Globus pallidus (tissue), 1 donor: ENCODE measurements around the gene LZTS2.

Source experiments
- DNase-seq: peaks from one replicate; pipeline ENCODE4 v3.0.0-alpha.2; 2015; ENCODE audit warnings: low spot score

Gene LZTS2

DNA sequence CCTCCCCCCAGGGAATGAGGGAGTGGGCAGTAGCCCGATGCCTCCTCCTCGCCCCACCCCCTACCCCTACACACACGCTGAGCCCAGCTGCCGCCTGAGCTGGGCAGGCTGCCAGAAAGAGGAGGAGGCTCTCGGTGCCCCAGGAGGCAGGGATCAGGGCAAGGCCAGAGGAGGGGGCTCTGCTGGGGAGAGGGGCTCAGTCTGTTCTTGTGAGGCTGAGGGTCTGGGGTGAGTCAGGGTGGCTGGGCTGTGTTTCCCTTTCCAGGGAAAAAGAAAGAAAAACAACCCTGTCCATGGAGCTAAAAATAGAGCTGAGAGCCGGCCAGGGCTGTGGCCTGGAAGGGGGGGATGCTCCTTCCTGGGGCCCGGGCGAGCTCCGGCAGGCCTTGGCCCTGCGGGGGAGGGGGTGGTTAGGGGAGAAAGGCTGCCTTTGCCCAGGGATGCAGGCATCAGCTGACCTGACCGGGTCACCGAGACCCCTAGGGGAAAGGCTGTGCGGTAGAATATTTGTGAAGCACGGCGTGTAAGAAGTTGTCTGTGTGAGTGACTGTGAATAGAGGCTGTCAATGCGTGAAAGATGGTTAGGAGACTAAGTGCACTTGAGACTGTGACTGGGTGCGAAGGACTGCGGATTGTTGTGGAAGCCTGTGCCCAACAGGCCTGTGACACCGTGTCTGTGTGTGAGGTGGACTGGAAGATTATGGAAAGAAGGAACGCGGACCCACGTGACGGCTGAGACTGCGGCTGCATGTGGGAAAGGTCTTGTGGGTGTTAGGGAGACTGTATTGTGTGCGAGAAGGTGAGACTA, 1.2 kb upstream of the LZTS2 start:
- peak; percentile 98 for DNase-seq

DNA sequence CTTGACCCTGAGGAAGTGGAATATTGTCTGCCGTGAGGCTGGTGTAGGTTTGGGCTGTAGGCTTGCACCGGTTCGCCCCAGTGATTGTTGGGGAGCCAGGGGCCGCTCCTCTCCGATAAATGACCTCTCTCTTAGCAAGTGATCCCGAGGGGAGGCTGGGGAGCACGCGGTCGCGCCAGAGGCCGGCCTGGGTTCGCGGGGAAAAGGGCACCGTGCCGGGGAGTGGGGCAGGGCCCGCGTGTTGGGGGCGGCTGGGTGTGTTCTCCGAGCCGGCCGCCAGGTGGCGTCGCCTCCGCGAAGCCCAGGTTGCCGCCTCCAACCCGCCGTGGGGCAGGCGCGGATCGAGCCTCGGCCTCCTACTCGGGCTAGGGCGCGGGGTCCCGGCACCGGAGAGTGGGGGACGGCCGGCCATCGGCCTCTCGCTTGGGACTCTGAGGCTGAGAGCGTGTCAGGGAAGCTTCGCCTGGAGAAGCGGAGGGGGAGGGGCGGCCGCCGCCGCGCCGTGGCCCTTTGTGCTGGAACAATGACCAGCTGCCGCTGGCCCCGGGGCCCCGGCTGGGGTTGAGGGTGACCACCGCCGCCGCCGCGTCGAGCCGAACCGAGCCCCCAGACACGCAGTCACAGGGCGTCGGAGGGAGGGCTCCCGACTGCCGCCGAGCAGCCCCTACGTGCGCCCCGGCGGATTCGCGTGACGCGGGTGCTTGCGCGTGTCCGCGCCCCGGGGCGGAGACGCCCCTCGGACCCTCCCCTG, 442 bp upstream of the LZTS2 start:
- peak; percentile 88 for DNase-seq

DNA sequence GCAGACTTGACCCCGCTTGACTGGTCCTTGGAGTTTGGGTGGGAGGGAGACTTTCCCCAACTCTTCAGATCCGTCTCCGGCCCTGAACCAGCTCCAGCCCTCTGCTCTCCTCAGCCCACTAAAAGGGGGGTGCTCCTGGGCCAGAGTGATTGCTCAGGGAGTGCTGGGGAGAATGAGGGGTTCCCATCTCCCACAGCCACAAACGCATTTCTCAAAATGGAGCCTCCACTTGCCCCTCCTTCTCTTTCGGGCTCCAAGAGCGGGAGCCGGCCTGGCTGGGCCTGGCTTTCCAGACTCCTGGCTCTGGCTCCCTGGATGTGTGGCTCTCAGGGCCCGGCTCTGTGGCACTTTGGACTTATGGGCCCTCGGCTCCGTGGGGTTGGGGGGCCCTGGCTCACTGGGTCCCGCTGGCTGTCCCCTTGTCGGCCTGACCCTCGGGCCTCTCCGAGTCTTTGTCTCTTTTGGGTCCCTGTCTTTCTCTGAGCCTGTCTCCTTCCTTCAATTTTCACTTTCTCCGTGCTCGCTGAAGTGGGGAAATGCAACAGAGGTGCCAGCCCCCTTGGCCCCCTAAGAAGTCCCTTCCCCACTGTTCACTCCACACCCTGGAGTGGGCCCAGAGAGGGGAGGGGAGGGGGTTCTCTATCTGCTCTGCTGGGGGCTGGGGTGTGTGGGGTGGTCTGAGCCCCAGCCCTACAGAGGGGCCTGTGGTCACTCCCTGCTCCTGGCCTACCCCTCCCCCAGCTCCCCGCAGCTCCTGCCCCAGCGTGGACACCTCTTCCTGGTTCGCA, 713 bp downstream of the LZTS2 start:
- DNase-seq, result peak; percentile 55

DNA sequence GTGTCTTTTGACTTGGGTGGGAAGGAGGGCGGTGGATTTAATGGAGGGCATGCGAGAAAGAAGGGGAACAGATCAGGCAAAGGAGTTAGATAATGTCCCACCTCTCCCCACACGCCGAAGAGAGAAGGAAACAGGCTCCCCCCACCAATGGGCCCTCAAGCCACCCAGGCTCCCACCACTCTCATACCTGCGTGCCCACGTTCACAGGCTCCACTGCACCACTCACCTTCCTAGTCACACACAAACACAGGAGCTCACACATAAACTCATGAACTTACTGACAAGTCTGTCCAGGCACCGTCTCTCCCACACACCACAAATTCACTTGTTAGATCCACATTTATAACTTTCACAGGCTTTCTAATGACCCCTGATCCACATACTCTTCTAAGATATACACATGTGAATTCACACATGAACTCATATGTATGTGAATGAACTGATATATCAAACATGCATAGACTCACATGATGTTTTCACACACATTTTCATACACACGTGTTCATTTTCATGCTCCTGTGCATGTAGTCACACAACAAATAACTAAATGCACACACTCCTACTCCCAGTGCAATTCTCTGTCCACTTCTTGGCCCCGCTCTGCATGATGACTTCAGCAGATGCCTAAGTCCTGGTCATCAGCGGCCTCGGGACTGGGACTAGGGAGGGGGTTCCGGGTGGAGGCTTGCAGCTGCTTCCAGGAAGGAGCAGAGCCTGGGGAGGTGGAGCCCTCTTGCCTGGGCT, 1.5 kb downstream of the LZTS2 start:
- DNase-seq, result peak; percentile 91

DNA sequence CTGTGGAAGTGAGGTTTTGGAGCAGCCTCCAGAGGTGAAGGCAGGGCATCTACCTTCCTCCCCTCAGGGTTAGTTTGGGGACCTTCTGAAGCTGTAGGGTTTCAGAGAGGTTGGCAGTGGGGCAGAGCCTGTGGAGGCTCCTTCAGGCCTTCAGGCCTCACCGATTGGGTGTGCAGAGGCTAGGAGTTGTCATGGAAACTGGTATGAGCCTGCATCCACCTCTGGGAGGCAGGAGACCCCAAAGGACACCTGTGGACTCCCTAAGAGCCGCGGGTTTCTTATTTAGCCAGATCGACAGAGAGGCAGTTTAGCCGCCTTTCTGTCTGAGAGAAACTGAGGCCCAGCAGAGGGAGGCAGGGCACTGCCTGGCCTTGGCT, 2.0 kb downstream of the LZTS2 start:
- DNase-seq, result no peak

DNA sequence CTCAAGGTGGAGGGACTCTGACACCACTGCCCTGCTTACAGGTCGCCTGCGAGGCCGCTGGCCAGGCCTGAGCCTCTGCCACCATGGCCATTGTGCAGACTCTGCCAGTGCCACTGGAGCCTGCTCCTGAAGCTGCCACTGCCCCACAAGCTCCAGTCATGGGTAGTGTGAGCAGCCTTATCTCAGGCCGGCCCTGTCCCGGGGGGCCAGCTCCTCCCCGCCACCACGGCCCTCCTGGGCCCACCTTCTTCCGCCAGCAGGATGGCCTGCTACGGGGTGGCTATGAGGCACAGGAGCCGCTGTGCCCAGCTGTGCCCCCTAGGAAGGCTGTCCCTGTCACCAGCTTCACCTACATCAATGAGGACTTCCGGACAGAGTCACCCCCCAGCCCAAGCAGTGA, 2.8 kb downstream of the LZTS2 start:
- no peak for DNase-seq

DNA sequence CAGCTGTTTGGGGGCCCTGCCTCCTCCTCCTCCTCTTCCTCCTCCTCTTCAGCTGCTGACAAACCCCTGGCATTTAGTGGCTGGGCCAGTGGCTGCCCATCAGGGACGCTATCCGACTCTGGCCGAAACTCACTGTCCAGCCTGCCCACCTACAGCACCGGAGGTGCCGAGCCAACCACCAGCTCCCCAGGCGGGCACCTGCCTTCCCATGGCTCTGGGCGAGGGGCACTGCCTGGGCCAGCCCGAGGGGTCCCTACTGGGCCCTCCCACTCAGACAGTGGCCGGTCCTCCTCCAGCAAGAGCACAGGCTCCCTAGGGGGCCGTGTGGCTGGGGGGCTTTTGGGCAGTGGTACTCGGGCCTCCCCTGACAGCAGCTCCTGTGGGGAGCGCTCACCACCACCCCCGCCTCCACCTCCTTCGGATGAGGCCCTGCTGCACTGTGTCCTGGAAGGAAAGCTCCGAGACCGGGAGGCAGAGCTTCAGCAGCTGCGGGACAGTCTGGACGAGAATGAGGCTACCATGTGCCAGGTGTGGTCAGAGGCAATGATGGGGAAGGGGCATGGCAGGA, 4.1 kb downstream of the LZTS2 start:
- no peak for DNase-seq

DNA sequence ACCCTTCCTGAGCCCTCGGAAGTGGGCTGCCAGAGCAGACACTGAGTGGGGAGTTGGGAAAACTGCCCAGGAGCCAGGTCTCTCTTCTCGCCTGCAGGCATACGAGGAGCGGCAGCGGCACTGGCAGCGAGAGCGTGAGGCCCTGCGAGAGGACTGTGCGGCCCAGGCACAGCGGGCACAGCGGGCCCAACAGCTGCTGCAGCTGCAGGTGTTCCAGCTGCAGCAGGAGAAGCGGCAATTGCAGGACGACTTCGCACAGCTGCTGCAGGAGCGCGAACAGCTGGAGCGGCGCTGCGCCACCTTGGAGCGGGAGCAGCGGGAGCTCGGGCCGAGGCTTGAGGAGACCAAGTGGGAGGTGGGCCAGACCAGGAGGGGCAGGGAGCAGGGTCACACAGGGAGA, 5.8 kb downstream of the LZTS2 start:
- DNase-seq, result no peak

DNA sequence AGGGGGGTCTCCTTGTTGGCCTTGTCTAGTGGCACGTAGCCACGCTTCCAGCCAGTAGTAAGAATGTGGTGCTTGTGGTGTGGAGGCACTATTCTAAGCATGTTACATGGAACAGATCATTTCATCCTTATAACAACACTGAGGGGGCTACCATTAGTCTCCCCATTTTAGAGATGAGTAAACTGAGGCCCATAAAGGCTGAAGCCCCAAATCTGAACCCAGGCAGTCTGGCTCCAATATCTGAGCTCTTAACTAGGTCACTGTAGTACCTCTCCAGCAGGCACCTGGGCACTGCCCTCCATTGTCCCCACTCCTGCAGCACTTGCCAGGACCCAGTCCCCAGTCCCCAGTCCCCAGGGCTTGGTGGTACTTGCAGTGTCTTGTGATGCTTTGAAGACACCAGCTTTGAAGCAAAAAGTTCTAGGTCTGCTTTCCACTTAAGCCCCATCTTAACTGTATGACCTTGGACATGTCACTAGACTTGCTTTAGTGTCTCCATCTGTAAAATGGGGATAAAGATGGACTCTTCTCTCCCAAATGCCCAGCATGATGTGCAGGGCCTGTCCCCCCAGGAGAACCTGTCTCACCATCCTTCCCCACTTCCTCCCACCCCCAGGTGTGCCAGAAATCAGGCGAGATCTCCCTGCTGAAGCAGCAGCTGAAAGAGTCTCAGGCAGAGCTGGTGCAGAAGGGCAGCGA, 6.4 kb downstream of the LZTS2 start:
- DNase-seq, result no peak

DNA sequence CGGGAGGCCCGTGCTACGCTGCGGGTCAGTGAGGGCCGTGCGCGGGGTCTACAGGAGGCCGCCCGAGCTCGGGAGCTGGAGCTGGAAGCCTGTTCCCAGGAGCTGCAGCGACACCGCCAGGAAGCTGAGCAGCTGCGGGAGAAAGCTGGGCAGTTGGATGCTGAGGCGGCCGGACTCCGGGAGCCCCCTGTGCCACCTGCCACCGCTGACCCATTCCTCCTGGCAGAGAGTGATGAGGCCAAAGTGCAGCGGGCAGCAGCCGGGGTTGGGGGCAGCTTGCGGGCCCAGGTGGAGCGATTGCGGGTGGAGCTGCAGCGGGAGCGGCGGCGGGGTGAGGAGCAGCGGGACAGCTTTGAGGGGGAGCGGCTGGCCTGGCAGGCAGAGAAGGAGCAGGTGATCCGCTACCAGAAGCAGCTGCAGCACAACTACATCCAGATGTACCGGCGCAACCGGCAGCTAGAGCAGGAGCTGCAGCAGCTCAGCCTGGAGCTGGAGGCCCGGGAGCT, 7.0 kb downstream of the LZTS2 start:
- peak; percentile 65 for DNase-seq

DNA sequence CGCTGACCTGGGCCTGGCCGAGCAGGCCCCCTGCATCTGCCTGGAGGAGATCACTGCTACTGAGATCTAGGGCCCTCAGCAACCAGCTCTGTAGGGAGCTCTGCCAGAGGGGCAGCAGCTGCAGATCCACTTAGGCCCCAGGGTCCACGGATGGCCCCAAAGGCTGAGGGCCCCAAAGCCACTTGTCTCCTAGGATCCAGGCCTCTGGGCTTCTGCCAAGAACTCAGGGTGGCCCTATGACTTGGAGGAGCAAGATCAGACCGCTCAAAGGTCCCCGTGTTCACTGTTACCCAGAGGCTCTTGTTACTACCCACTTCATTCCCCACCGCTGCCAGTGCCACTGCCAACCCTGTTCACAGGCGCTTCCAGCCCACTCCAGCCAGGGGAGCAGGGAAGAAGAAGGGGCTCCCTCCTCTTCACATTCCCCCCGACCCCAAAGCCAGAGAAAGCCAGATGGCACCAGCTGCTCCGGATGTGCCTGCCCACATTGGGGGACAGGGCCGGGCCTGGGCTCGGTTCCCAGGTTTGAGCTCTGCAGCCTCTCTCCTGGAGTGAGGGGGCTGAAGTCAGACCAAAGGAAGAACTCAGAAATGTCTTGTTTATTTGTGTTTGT, 7.6 kb downstream of the LZTS2 start:
- DNase-seq, result peak; percentile 49

DNA sequence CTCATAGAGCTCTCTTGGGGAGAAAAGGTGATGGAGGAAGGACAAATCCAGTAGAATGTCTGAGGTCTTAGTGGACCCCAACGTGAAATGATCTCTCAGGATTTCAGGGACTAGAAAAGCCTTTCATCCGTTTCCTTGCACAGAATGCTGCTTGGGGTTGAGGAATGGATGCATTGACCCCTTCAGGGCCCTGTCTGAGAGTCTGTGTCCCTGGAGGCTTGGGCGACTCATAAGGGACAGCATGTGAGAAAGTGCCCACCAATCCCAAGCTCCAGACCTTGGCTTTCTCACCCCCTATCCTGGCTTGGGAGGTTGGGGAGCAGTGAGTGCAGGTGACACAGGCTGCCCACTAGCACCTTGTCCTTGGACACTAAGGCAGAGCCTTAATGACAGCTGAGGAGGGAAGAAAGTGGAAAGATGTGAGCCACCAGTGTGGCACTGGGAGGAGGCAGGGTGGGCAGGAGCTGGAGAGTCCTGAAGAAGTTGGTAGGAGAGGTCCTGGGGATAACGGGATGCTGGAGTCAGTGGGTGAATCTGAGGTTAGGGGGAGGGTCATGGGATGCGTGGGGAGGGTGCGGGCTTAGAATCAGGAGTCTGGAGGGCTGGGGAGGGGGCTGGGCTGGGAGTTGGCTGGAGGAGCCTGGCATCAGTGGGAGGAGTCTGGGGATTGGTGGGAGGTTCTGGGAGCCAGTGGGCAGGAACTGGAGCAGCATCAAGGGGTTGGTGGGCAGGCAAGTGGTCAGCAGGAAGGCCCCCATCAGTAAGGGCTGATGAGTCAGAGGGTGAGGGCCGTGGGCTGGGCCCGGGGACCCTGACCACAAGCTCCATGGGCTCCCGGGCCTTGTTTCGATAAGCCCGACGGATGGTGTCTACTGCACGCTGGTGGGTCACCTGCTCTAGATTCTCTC, 8.6 kb downstream of the LZTS2 start:
- peak; percentile 87 for DNase-seq

DNA sequence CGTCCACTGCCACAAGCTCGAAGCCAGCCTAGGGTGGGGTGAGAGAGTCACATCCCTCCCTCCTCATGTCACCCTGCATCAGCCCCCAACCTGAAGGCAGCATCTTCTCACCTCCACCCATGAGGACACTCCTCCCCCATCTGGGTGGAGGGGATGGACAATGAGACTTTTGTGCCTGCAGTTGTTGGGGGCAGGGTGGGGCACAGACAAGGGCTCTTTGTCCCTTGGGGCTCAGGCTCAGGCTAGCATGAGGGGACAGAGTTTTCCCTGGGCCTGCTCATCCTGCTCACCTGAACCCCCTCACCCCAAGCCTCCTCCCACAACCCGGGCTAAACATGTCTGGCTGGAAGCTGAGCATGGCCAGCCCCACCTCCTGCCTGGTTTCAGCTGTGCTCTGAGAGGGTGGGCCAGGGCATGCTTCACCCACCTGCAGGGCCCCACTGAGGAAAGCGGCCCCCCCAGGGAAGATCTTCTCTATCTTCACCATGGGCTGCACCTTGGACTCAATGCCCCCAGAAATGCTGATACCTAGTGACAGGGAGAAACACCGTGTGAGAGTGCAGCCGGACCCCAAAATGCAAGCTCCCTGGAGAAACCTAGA, 9.3 kb downstream of the LZTS2 start:
- peak; percentile 94 for DNase-seq

DNA sequence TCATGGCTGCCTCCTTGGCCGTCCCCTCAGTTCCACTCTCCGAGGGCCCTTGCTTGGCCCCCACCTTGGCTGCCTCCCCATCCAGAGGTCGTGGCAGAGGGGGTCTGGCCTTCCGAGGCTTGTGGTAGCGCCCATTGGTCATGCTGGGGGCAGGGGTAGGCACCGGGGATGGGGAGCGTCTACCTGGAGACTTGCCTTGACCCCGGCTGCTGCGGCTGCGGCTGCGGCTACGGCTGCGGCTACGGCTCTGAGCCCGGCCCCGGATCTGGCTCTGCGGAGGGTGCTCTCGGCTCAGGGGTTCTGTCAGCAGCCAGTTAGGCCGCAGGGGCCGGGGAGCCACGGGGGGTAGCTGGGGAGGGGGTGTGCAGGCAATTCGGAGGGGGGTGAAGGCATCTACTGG, 10.7 kb downstream of the LZTS2 start:
- no peak for DNase-seq

DNA sequence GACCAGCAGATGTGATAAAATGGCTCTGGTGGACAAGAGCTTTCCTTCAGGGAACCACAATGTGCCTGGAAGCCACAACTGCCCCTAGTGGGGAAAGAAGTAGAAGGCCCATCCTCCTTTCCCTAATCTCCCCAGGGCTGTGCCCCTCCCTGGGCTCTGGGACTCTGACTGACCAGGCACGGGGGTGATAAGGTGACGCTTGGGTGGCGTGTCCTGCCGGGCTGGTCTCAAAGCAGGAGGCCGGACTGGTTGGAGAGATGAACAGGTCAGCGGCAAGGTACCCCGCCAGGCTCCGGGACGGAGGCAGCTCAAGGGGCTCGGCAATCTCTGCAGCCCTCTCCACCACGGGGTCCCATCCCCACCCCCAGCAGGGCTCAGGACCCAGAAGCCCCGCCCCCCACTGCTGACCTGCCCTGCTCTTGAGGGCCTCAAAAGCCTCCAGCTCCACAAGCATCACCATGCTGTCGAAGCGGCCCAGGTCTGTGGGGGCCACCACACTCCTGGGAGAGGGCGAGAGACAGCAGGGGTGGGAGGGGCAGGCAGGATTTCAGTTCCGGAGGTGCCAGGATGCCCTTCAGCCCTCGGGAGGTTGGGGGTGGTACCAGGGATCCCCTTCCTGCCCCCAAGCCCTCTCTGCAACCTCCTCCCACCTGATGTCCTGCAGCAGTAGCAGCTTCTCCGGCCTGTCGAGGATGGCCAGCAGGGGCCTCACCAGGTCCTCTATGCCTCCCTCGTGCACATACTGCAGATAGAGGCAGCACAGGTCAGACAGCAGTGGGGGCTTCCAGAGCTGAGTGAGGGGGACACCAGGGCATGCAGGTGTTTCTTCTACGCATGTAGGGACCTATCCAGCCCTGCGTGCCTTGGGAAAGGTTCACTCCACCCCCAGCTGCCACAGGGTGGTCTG, 12.2 kb downstream of the LZTS2 start:
- DNase-seq, result peak; percentile 47

DNA sequence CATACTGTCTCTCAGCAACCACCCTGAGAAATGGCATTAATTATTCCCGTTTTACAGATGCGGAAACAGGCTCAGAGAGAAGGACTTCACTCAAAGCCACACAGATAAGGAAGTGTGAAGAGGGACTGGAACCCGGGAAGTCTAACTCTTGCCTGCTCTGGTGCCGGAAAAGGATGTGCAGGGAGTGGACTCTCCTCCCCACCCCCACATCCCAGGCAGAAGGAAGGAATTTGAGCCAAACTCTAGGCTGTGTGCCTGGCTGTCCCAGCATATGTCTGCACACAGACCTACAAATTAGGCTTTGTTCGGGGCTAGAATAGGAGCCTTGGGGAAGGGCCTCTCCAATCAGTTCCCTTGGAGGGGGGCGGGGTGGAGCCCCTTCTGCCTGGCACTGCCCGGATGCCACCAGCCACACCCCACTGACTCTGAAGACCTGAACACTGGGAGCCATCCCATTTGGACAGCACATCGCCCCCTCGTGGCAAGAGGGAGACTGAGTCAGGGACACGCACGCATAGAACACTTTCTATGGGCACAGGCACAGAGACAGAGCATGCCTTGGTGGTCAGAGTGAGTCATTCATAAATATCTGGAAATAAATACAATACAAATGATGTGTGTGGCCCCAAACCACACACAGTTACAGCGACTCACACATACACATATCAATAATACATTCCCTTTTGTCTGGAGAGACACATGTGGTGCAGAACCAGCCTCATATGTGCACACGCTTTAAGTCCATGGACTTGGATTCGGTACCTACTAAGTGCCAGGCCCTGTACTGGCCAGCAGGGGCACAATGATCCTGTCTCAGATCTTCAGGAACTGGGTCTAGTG, 13.1 kb downstream of the LZTS2 start:
- DNase-seq, result peak; percentile 99

DNA sequence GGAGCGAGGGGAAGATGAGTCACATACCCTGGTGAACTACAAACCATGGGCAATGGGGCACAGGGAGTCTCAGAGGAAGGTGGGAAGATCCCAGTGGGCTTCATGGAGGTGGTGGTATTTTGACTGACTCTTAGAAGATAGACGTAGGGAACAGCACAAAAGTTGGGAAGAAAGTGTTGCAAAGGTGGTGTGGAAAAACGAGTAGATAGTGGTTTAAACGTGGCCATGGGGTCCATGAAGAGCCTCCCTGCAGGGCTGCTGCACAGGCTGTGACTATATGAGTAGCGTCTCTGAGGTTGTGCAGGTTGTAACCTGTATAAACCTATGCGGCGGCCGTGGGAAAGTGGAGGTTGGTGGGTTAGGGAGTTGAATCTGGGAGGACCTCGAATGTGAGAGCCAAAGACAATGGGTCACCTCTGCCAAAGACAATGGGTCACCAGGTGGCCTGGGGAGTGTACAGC, 13.8 kb downstream of the LZTS2 start:
- DNase-seq, result no peak
